Coronary artery (tissue), 2 donors: ENCODE measurements around the gene GOT2.
A peak's percentile ranks its signal among the peaks of the same experiment; 100 is the strongest.

ENCODE experiments used
- DNase-seq: peaks from one replicate; pipeline ENCODE4 v3.0.0-alpha.2; 2017; ENCODE audit warnings: low spot score
- H3K27ac ChIP-seq, 2 donors: fragments of 200-600 bp; sonication (generic); one replicate each; pipeline ENCODE4 v1.5.1; 2016 to 2019
- H3K4me3 ChIP-seq: fragments of 200-600 bp; sonication (generic); 2 replicates; pipeline ENCODE4 v1.5.1; 2016; ENCODE audit warnings: mild to moderate bottlenecking, moderate library complexity
- TF ChIP-seq, protein P1 (sequence below): fragments of 200-600 bp; sonication (generic); IDR thresholded peaks from one replicate; pipeline ENCODE4 v1.5.1; 2019; ENCODE audit warnings: antibody characterized with exemption

The GOT2 gene

DNA sequence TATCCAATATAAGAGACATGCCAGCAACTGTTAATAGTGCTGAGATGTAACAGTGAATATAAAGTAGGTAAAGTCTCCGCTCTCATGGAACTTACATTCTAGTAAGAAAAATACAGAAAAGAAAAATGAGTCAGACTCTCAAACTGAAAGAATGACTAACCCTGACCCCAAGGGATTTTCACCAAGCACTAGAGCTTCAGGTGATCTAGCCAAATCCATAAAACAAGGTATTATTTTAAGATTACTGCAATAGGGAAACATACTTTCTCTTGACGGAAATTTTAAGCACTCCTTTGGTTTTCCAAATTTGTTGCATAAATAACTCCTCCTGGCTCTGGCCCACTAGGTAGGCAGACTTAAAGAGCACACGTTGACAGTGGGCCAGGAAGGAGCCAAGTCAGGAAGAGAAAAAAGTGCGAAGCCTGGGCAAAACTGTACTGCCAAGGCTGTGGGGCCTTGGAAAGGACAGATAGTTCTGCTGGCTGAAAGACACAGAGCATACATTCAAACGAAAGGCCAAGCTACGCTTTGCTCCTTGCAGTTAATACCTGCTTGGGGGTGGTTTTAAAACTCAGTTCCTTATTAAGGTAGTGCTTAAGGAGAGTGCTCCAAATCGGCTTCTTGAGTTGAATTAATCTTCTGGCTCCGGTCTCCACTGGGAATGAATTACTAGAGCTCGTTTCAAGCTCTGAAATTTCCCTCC lies 1.4 kb downstream of the GOT2 start:
- peak overlapping the region in 1 of 2 donors; percentile 39 for H3K27ac ChIP-seq
- DNase-seq = no peak
- TF ChIP-seq, protein P1, sequence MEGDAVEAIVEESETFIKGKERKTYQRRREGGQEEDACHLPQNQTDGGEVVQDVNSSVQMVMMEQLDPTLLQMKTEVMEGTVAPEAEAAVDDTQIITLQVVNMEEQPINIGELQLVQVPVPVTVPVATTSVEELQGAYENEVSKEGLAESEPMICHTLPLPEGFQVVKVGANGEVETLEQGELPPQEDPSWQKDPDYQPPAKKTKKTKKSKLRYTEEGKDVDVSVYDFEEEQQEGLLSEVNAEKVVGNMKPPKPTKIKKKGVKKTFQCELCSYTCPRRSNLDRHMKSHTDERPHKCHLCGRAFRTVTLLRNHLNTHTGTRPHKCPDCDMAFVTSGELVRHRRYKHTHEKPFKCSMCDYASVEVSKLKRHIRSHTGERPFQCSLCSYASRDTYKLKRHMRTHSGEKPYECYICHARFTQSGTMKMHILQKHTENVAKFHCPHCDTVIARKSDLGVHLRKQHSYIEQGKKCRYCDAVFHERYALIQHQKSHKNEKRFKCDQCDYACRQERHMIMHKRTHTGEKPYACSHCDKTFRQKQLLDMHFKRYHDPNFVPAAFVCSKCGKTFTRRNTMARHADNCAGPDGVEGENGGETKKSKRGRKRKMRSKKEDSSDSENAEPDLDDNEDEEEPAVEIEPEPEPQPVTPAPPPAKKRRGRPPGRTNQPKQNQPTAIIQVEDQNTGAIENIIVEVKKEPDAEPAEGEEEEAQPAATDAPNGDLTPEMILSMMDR = no peak
- peak overlapping the region; percentile 100 for H3K4me3 ChIP-seq

DNA sequence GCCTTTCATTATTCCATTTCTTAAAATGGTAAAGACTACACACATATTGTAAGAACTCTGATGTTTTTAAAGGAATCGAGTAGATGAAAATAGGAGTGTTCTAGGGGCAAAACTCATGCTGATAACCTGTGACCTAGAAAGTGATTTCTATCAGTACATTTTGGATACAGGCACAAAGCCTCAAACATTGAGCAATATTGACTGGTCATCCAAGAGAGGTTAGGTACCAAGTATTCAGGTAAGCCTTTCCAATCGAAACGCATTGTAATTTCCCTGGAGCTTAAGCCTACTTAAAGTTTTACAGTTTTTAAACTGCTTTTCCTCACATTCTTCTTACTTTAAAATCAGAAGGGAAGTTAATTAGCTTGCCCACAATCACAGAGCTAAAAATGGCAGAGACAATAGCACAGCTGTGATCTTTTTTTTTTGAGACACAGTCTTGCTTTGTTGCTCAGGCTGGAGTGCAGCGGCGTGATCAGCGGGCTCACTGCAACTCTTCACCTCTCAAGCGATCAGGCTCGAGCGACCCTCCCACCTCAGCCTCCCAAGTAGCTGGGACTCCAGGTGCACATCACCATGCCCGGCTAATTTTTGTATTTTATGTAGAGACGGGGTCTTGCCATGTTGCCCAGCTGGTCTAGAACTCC lies 3.3 kb downstream of the GOT2 start:
- Histone ChIP-seq H3K27ac (no peak overlapping the region), H3K4me3 (no peak overlapping the region)
- TF ChIP-seq, protein P1 = no peak
- no peak for DNase-seq

DNA sequence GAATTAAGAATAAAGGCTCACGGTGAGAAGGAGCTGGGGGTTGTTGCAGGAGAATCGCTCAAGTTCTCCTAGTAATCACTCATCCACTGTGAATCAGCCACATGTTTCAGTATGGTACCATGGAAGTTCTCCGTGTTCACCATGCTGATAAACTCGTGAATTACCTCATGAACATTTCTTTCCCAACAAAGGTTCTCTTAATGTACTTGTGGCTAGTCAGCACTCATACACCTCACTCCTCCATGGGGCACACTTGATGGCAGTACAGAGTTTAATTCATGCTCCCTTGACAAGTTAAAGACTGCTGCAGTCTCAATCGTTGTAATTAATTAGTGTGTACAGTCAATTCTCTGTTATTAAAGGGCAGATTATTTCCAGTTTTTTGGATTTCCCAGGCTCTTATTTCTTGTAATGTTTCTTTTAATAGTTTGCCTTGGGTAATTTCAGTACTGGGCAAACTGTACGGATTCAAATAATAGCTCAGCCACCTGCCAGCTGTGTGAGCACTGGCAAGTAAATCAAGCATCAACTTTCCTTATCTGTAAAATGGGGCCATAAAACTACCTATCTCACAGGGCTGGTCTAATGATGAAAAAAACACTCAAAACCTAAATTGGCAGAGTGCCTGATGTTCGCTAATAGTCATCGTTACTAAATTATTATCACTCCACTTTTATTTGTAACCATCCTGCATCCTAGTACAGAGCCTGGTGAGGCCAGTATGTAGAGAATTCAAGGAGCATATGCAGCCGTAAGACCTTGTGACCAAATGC lies 6.1 kb downstream of the GOT2 start:
- no peak for DNase-seq
- Histone ChIP-seq H3K4me3 (no peak overlapping the region), H3K27ac (no peak overlapping the region)
- TF ChIP-seq, protein P1 = no peak

DNA sequence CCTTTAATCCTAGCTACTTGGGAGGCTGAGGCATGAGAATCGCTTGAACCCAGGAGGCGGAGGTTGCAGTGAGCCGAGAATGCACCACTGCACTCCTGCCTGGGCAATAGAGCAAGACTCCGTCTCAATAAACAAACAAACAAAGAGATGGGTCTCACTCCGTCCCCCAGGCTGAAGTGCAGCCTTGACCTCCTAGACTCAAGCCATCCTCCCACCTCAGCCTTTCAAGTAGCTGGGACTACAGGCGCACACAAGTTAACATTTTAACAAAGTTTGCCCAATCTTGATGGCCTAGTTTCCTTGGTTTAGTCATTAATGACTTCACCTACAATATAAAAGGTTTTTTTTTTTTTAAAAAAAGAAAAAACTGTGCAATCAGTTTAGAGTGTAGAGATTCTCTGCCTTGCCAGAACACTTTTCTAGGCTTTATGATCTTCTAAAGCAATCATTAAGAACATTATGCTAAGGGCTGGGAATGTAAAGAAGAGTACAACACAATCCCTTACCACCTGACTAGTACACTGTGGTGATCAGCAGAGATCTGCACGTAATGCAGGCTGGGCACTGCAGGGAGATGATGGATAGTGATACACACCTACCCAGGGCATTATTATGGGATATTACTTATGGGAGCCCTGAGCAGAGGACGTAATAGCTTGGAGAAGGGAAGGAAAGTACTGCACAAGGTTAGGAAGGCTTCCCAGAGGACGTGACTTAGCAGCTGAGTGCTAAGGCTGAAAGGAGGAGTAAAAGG lies 6.9 kb downstream of the GOT2 start:
- TF ChIP-seq, protein P1 = no peak
- Histone ChIP-seq H3K27ac (no peak overlapping the region), H3K4me3 (no peak overlapping the region)
- DNase-seq = no peak

DNA sequence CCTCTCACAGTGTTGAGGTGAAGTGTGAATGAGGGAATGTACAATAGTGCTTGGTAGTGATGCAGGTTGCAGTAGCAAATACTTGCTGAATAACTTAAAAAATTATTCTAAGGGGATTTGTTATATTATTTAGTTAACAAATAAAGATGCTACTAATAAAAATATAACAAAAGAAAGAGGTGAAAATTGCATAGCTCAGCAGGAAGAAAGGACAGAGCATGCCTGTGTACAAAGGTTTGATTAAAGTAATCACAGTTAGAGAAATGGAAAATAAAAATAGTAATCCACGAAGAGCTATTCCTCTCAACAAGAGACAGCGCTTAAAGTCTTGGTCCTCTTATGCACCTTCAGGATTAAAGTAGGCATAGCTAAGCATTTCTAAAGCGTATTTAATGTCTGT lies 11.0 kb downstream of the GOT2 start:
- H3K27ac ChIP-seq = no peak overlapping the region
- DNase-seq = no peak
- H3K4me3 ChIP-seq = no peak overlapping the region
- TF ChIP-seq, protein P1 = no peak

DNA sequence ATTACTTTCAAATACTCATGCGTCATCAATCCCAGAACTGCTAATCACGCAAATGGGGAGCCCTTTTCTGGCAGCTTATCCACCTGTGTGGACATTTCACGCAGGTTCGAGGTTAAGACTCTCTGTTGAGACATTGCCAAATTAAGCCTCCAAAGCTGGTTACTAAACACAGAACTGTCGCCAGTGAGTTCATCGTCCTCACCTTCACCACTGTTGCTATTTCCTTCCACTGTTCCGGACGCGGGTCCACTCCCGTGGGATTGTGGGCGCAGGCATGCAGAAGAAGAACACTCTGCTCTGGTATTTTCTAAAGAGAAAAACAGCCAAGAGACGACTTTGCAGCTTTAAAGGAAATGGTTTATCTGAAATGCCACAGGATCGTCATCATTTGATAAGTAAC lies 16.1 kb downstream of the GOT2 start:
- TF ChIP-seq, protein P1 = no peak
- DNase-seq = no peak
- no peak overlapping the region for H3K27ac ChIP-seq
- no peak overlapping the region for H3K4me3 ChIP-seq
